Lung (tissue), 12 donors: ENCODE data around the gene MOSPD3. TPM values are rescaled to one million over a fixed set of nuclear protein-coding genes. Genes with fewer than 3 reads are reported as not detected.

Experiments
- ATAC-seq: fragments of 200-7000 bp; cut with Tn5 transposase; one replicate; pipeline ENCODE4 v1.9.1; 2020; ENCODE audit warnings: moderate number of reproducible peaks; ENCODE audit not compliant: insufficient read depth, low FRiP score
- DNase-seq, 3 donors: peaks; one replicate each; pipeline ENCODE4 v3.0.0-alpha.2; 2013 to 2017
- H3K27ac ChIP-seq, 2 donors: one replicate each; pipeline ENCODE4 v1.5.1; 2013; ENCODE audit warnings: mild to moderate bottlenecking in 2 of 2, moderate library complexity in 2 of 2, control low read depth in 1 of 2, inconsistent platforms in 1 of 2, low read depth in 1 of 2, low read length in 1 of 2
- H3K27me3 ChIP-seq, 3 donors: one replicate each; pipeline ENCODE4 v1.5.1; 2013; ENCODE audit warnings: low read length in 2 of 3; ENCODE audit not compliant: control insufficient read depth in 3 of 3, insufficient read depth in 3 of 3
- H3K36me3 ChIP-seq, 4 donors: one replicate each; pipeline ENCODE4 v1.5.1; 2013; ENCODE audit warnings: low read length in 4 of 4, mild to moderate bottlenecking in 1 of 4, moderate library complexity in 1 of 4; ENCODE audit not compliant: control insufficient read depth in 4 of 4, insufficient read depth in 4 of 4
- H3K4me1 ChIP-seq, 5 donors: one replicate each; pipeline ENCODE4 v1.5.1; 2013; ENCODE audit warnings: low read length in 5 of 5, mild to moderate bottlenecking in 2 of 5, moderate library complexity in 1 of 5; ENCODE audit not compliant: control insufficient read depth in 5 of 5, insufficient read depth in 5 of 5
- H3K4me3 ChIP-seq: one replicate; pipeline ENCODE4 v1.5.1; 2013; ENCODE audit warnings: mild to moderate bottlenecking, control low read depth, moderate library complexity
- H3K9ac ChIP-seq, 2 donors: one replicate each; pipeline ENCODE4 v1.5.1; 2013; ENCODE audit warnings: low read length in 2 of 2, control low read depth in 1 of 2; ENCODE audit not compliant: insufficient read depth in 1 of 2
- H3K9me3 ChIP-seq, 4 donors: one replicate each; pipeline ENCODE4 v1.5.1; 2013; ENCODE audit warnings: low read length in 3 of 4, mild to moderate bottlenecking in 1 of 4, moderate library complexity in 1 of 4; ENCODE audit not compliant: control insufficient read depth in 4 of 4, insufficient read depth in 3 of 4
- CTCF ChIP-seq: IDR thresholded peaks from 2 replicates; pipeline ENCODE4 v1.5.1; 2012; ENCODE audit warnings: mild to moderate bottlenecking; ENCODE audit errors: control extremely low read depth, extremely low read depth
- WGBS, 2 donors: extraction: QIAGEN DNeasy Blood & Tissue Kit; methylation state at CpG; one replicate each; pipeline ENCODE4 v1.1.7; 2013; 5-methylcytosine and 5-hydroxymethylcytosine counted together
- polyA plus RNA-seq, 2 donors: library from polyadenylated mRNA; stranded (reverse); fragments of 200-250 nt; gene quantifications; one replicate each; pipeline ENCODE4 v1.2.1, GENCODE V29; 2013
- total RNA-seq, 2 donors: library from RNA; depleted of rRNA in 1 of 2; stranded (reverse); fragments of >200 nt in 1 of 2; gene quantifications; one replicate each; pipeline ENCODE4 v1.2.1, GENCODE V29; 2014 to 2021
- donor health status: control.
- donor health status: control.
- donor health status: Bipolar disorder and iron deficiency.
- donor health status: healthy.
- donor health status: DM: yes; HTN: yes; CAD: no.

MOSPD3 gene
- total and polyA plus RNA-seq, 4 donors, result 13.2 to 26.9 (median 17.1) TPM

- DNase-seq (no peak), ATAC-seq (no peak)
- peaks cover 0 to 11% (median 7%) of the 10 kb centered on the region in 5 donors for H3K4me1 ChIP-seq
- H3K9ac ChIP-seq, result peak overlapping the region in 1 of 2 donors; percentile 1
- H3K9me3 ChIP-seq, result no peaks in the 10 kb centered on the region
- no peaks in the 10 kb centered on the region for H3K27me3 ChIP-seq
- no peak overlapping the region for H3K4me3 ChIP-seq
- H3K36me3 ChIP-seq, result peaks cover 0 to 9% (median 0%) of the 10 kb centered on the region in 4 donors
- WGBS, 2 donors, result 72 to 87% methylated on average over 13 of the region's 13 CpGs
- no peak overlapping the region for H3K27ac ChIP-seq
- no peak for TF ChIP-seq CTCF
Observed at GRCh38 chr7:100613412-100614175, 1.3 kb downstream of the MOSPD3 start.

GRCh38 chr7:100614308-100614861 is 2.0 kb downstream of the MOSPD3 start:
- no peak overlapping the region for H3K27ac ChIP-seq
- no peak for TF ChIP-seq CTCF
- WGBS, 2 donors, result 79 to 94% methylated on average over 6 of the region's 6 CpGs

GRCh38 chr7:100620239-100620638 is 7.9 kb downstream of the MOSPD3 start:
- no peak overlapping the region for H3K4me3 ChIP-seq
- WGBS, 2 donors, result 93 to 97% methylated on average over 6 of the region's 6 CpGs
- H3K4me1 ChIP-seq, result no peaks in the 10 kb centered on the region
- ATAC-seq (no peak), DNase-seq (no peak)
- H3K9ac ChIP-seq, result no peak overlapping the region
- TF ChIP-seq CTCF, result no peak
- no peaks in the 10 kb centered on the region for H3K9me3 ChIP-seq
- no peaks in the 10 kb centered on the region for H3K27me3 ChIP-seq
- no peak overlapping the region for H3K27ac ChIP-seq
- peaks cover 0 to 1% (median 0%) of the 10 kb centered on the region in 4 donors for H3K36me3 ChIP-seq

More at GRCh38 chr7:100614308-100614861, 2.0 kb downstream of the MOSPD3 start:
- Histone ChIP-seq H3K9ac (no peak overlapping the region), H3K36me3 (peaks cover 0 to 9% (median 0%) of the 10 kb centered on the region in 4 donors), H3K27me3 (no peaks in the 10 kb centered on the region), H3K4me1 (peaks cover 0 to 11% (median 7%) of the 10 kb centered on the region in 5 donors), H3K9me3 (no peaks in the 10 kb centered on the region), H3K4me3 (no peak overlapping the region)
- no peak for ATAC-seq
- no peak for DNase-seq
